ENCODE data around the gene MYO15B.

- no peak for TF ChIP-seq GATA2 (IDR thresholded peaks at IDR 0.05; ENCODE audit: low read depth, low read length)
- TF ChIP-seq GATA3 (IDR thresholded peaks at IDR 0.05; ENCODE audit: low read depth, low read length): no peak
Measured at GRCh38 chr17:75631353-75631752, 43.8 kb downstream of the MYO15B start.

Data from SH-SY5Y (cell line).